ENCODE measurements around the gene TRIM67. TPM values are rescaled to one million over a fixed set of nuclear protein-coding genes. Genes with fewer than 3 reads are reported as not detected.

TRIM67 gene
- total RNA-seq, 1 experiment from 2014 or later, result not detected

DNA sequence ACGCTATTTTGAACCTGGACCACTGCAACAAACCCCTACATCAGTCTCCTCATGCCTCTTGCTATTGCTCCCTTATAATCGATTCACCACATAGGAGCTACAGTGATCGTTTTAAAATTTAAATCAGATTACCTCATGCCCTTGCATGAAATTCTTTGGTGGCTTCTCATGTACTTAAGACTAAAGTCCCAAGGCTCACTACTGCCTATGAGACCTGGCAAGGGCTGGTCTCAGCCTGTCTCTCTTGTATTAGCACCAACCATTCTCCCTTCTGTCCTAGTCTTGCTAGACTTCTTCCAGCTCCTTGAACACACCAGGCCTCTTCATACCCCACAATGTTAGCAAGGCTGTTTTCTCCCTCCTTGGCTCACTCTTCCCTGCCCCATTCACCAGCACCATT, 72.6 kb downstream of the TRIM67 start (continued):
- TF ChIP-seq, protein P1, sequence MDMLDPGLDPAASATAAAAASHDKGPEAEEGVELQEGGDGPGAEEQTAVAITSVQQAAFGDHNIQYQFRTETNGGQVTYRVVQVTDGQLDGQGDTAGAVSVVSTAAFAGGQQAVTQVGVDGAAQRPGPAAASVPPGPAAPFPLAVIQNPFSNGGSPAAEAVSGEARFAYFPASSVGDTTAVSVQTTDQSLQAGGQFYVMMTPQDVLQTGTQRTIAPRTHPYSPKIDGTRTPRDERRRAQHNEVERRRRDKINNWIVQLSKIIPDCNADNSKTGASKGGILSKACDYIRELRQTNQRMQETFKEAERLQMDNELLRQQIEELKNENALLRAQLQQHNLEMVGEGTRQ (CRISPR knock-in tag; IDR thresholded peaks at IDR 0.05), result no peak
- TF ChIP-seq TEAD4 (CRISPR knock-in tag; IDR thresholded peaks at IDR 0.05) (no peak), TEAD1 (CRISPR knock-in tag; IDR thresholded peaks at IDR 0.05) (no peak), FOXK1 (CRISPR knock-in tag; IDR thresholded peaks at IDR 0.05) (no peak), SMAD4 (CRISPR knock-in tag; IDR thresholded peaks at IDR 0.05) (no peak), SMAD3 (CRISPR knock-in tag; IDR thresholded peaks at IDR 0.05; ENCODE audit: borderline replicate concordance) (no peak)
- TF ChIP-seq, protein P2, sequence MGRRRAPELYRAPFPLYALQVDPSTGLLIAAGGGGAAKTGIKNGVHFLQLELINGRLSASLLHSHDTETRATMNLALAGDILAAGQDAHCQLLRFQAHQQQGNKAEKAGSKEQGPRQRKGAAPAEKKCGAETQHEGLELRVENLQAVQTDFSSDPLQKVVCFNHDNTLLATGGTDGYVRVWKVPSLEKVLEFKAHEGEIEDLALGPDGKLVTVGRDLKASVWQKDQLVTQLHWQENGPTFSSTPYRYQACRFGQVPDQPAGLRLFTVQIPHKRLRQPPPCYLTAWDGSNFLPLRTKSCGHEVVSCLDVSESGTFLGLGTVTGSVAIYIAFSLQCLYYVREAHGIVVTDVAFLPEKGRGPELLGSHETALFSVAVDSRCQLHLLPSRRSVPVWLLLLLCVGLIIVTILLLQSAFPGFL (CRISPR knock-in tag; IDR thresholded peaks at IDR 0.05; ENCODE audit: borderline replicate concordance), result no peak
- TF ChIP-seq, protein P3, sequence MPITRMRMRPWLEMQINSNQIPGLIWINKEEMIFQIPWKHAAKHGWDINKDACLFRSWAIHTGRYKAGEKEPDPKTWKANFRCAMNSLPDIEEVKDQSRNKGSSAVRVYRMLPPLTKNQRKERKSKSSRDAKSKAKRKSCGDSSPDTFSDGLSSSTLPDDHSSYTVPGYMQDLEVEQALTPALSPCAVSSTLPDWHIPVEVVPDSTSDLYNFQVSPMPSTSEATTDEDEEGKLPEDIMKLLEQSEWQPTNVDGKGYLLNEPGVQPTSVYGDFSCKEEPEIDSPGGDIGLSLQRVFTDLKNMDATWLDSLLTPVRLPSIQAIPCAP (CRISPR knock-in tag; IDR thresholded peaks at IDR 0.05), result no peak
- TF ChIP-seq, protein P4, sequence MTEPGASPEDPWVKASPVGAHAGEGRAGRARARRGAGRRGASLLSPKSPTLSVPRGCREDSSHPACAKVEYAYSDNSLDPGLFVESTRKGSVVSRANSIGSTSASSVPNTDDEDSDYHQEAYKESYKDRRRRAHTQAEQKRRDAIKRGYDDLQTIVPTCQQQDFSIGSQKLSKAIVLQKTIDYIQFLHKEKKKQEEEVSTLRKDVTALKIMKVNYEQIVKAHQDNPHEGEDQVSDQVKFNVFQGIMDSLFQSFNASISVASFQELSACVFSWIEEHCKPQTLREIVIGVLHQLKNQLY (CRISPR knock-in tag; IDR thresholded peaks at IDR 0.05), result no peak

DNA sequence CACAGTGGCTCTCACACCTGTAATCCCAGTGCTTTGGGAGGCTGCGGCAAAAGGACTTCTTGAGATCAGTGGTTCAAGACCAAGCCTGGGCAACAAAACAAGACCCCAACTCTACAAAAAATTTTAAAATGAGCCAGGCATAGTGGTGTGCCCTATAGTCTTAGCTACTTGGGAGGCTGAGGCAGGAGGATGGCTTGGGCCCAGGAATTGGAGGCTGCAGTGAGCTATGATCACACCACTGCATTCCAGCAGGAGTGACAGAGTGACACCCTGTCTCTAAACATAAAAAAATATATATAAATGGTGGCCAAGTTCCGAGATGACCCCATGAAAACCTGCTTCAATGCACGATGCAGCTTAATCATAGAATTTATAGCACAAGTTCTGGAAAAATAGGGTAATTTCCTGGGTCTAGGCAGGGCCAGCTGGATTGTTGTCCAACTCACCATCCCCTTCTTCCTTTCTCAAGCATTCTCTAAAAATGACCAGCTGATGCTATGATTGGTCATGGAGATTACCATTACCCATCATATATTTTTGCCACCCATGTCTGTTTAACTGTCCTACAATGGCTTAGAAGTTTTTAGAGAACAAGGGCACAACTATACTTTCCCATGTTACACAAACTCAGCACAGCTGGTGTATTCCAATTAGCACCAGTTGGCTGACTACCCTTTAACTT, 73.8 kb downstream of the TRIM67 start:
- H3K4me3 Mint-ChIP-seq, result no peak overlapping the region
- ChIA-PET CTCF (no interaction called here), POLR2A (no interaction called here)
- peaks cover 3% of the 10 kb centered on the region for H3K4me1 Mint-ChIP-seq
- DNase-seq (ENCODE audit: low spot score) (no peak), ATAC-seq (no peak)
- no peak overlapping the region for H3K27ac Mint-ChIP-seq
- peaks cover 9% of the 10 kb centered on the region for H3K36me3 Mint-ChIP-seq
- H3K9me3 Mint-ChIP-seq, result no peaks in the 10 kb centered on the region
- H3K27me3 Mint-ChIP-seq (ENCODE audit: low read depth), result no peaks in the 10 kb centered on the region
- TF ChIP-seq ATF1 (CRISPR knock-in tag; IDR thresholded peaks at IDR 0.05), result no peak
- TF ChIP-seq, protein P5, sequence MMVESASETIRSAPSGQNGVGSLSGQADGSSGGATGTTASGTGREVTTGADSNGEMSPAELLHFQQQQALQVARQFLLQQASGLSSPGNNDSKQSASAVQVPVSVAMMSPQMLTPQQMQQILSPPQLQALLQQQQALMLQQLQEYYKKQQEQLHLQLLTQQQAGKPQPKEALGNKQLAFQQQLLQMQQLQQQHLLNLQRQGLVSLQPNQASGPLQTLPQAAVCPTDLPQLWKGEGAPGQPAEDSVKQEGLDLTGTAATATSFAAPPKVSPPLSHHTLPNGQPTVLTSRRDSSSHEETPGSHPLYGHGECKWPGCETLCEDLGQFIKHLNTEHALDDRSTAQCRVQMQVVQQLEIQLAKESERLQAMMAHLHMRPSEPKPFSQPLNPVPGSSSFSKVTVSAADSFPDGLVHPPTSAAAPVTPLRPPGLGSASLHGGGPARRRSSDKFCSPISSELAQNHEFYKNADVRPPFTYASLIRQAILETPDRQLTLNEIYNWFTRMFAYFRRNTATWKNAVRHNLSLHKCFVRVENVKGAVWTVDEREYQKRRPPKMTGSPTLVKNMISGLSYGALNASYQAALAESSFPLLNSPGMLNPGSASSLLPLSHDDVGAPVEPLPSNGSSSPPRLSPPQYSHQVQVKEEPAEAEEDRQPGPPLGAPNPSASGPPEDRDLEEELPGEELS (CRISPR knock-in tag; IDR thresholded peaks at IDR 0.05), result no peak
- TF ChIP-seq SMAD3 (CRISPR knock-in tag; IDR thresholded peaks at IDR 0.05; ENCODE audit: borderline replicate concordance), result no peak
- no peak for TF ChIP-seq CREB1 (CRISPR knock-in tag; IDR thresholded peaks at IDR 0.05)
- TF ChIP-seq MXD4 (CRISPR knock-in tag; IDR thresholded peaks at IDR 0.05; ENCODE audit: borderline replicate concordance), result no peak
- TF ChIP-seq, protein P1 (CRISPR knock-in tag; IDR thresholded peaks at IDR 0.05), result no peak
- no peak for TF ChIP-seq SOX15 (CRISPR knock-in tag; IDR thresholded peaks at IDR 0.05)
- TF ChIP-seq, protein P6, sequence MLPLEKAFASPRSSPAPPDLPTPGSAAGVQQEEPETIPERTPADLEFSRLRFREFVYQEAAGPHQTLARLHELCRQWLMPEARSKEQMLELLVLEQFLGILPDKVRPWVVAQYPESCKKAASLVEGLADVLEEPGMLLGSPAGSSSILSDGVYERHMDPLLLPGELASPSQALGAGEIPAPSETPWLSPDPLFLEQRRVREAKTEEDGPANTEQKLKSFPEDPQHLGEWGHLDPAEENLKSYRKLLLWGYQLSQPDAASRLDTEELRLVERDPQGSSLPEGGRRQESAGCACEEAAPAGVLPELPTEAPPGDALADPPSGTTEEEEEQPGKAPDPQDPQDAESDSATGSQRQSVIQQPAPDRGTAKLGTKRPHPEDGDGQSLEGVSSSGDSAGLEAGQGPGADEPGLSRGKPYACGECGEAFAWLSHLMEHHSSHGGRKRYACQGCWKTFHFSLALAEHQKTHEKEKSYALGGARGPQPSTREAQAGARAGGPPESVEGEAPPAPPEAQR (CRISPR knock-in tag; IDR thresholded peaks at IDR 0.05), result no peak
- TF ChIP-seq, protein P7, sequence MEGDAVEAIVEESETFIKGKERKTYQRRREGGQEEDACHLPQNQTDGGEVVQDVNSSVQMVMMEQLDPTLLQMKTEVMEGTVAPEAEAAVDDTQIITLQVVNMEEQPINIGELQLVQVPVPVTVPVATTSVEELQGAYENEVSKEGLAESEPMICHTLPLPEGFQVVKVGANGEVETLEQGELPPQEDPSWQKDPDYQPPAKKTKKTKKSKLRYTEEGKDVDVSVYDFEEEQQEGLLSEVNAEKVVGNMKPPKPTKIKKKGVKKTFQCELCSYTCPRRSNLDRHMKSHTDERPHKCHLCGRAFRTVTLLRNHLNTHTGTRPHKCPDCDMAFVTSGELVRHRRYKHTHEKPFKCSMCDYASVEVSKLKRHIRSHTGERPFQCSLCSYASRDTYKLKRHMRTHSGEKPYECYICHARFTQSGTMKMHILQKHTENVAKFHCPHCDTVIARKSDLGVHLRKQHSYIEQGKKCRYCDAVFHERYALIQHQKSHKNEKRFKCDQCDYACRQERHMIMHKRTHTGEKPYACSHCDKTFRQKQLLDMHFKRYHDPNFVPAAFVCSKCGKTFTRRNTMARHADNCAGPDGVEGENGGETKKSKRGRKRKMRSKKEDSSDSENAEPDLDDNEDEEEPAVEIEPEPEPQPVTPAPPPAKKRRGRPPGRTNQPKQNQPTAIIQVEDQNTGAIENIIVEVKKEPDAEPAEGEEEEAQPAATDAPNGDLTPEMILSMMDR (IDR thresholded peaks at IDR 0.05), result no peak
- no peak for TF ChIP-seq NR1H2 (CRISPR knock-in tag; IDR thresholded peaks at IDR 0.05)
- no peak for TF ChIP-seq SMAD4 (CRISPR knock-in tag; IDR thresholded peaks at IDR 0.05)
- no peak for TF ChIP-seq ETV6 (CRISPR knock-in tag; IDR thresholded peaks at IDR 0.05)
- TF ChIP-seq, protein P8, sequence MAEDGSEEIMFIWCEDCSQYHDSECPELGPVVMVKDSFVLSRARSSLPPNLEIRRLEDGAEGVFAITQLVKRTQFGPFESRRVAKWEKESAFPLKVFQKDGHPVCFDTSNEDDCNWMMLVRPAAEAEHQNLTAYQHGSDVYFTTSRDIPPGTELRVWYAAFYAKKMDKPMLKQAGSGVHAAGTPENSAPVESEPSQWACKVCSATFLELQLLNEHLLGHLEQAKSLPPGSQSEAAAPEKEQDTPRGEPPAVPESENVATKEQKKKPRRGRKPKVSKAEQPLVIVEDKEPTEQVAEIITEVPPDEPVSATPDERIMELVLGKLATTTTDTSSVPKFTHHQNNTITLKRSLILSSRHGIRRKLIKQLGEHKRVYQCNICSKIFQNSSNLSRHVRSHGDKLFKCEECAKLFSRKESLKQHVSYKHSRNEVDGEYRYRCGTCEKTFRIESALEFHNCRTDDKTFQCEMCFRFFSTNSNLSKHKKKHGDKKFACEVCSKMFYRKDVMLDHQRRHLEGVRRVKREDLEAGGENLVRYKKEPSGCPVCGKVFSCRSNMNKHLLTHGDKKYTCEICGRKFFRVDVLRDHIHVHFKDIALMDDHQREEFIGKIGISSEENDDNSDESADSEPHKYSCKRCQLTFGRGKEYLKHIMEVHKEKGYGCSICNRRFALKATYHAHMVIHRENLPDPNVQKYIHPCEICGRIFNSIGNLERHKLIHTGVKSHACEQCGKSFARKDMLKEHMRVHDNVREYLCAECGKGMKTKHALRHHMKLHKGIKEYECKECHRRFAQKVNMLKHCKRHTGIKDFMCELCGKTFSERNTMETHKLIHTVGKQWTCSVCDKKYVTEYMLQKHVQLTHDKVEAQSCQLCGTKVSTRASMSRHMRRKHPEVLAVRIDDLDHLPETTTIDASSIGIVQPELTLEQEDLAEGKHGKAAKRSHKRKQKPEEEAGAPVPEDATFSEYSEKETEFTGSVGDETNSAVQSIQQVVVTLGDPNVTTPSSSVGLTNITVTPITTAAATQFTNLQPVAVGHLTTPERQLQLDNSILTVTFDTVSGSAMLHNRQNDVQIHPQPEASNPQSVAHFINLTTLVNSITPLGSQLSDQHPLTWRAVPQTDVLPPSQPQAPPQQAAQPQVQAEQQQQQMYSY (CRISPR knock-in tag; IDR thresholded peaks at IDR 0.05), result no peak
